Measurements from ENCODE around the gene TSR2.
A peak's percentile ranks its signal among the peaks of the same experiment; 100 is the strongest.

Gene TSR2

GRCh38 chrX:54439960-54440871 is at the start of gene TSR2:
Gene TSR2 (plus strand): TSS chrX:54440404. CDS start chrX:54440422, 18 bp downstream.
- peak within 1 kb of the TSS; percentile 85 for H3K4me3 ChIP-seq (ENCODE audit: low read length)
- peak; percentile 86 for DNase-seq (ENCODE audit: low read depth)
- TF ChIP-seq CTCF (IDR thresholded peaks at IDR 0.05; ENCODE audit: insufficient read depth, low read depth, low read length, missing control alignments): no peak

GRCh38 chrX:54397113-54397512 is 43.1 kb upstream of the TSR2 start:
- no peak overlapping the region for H3K4me3 ChIP-seq (ENCODE audit: low read length)
- DNase-seq (ENCODE audit: low read depth): peak; percentile 63
- no peak for TF ChIP-seq CTCF (IDR thresholded peaks at IDR 0.05; ENCODE audit: insufficient read depth, low read depth, low read length, missing control alignments)

- TF ChIP-seq CTCF (IDR thresholded peaks at IDR 0.05; ENCODE audit: insufficient read depth, low read depth, low read length, missing control alignments): no peak
- H3K4me3 ChIP-seq (ENCODE audit: low read length): no peak overlapping the region
- no peak for DNase-seq (ENCODE audit: low read depth)
Observed at GRCh38 chrX:54407266-54407665, 32.9 kb upstream of the TSR2 start.

- no peak overlapping the region for H3K4me3 ChIP-seq (ENCODE audit: low read length)
- no peak for TF ChIP-seq CTCF (IDR thresholded peaks at IDR 0.05; ENCODE audit: insufficient read depth, low read depth, low read length, missing control alignments)
- no peak for DNase-seq (ENCODE audit: low read depth)
Observed at GRCh38 chrX:54411732-54412131, 28.5 kb upstream of the TSR2 start.

GRCh38 chrX:54413753-54414152 is 26.5 kb upstream of the TSR2 start:
- TF ChIP-seq CTCF (IDR thresholded peaks at IDR 0.05; ENCODE audit: insufficient read depth, low read depth, low read length, missing control alignments): no peak
- no peak for DNase-seq (ENCODE audit: low read depth)
- no peak overlapping the region for H3K4me3 ChIP-seq (ENCODE audit: low read length)

- no peak overlapping the region for H3K4me3 ChIP-seq (ENCODE audit: low read length)
- DNase-seq (ENCODE audit: low read depth): no peak
- TF ChIP-seq CTCF (IDR thresholded peaks at IDR 0.05; ENCODE audit: insufficient read depth, low read depth, low read length, missing control alignments): no peak
Observed at GRCh38 chrX:54415534-54416350, 24.5 kb upstream of the TSR2 start.

Data from epithelial cell of esophagus (primary cell).